IPS-20b (cell line): ENCODE measurements around the gene TBC1D23.
"Not testable (repeated sequence)": the region's sequence is repeated elsewhere in the genome, so short reads cannot be mapped to it uniquely, and the experiment has no call there.

Experiments
- H3K27ac ChIP-seq: one replicate; pipeline ENCODE4 v1.5.1; 2013; ENCODE audit warnings: low read length
- H3K27me3 ChIP-seq: 2 replicates; pipeline ENCODE4 v1.6.1; 2013; ENCODE audit warnings: mild to moderate bottlenecking, low read length, inconsistent platforms; ENCODE audit not compliant: insufficient read depth
- H3K36me3 ChIP-seq: 2 replicates; pipeline ENCODE4 v1.6.1; 2013; ENCODE audit warnings: low read depth, mild to moderate bottlenecking, inconsistent platforms, low read length, moderate library complexity; ENCODE audit not compliant: insufficient read depth
- H3K4me1 ChIP-seq: 2 replicates; pipeline ENCODE4 v1.6.1; 2013; ENCODE audit warnings: mild to moderate bottlenecking, control low read depth, inconsistent platforms, low read length, moderate library complexity; ENCODE audit not compliant: insufficient read depth
- H3K4me3 ChIP-seq: 2 replicates; pipeline ENCODE4 v1.5.1; 2013; ENCODE audit warnings: mild to moderate bottlenecking, low read length, inconsistent platforms
- H3K9ac ChIP-seq: 2 replicates; pipeline ENCODE4 v1.6.1; 2013; ENCODE audit warnings: low read depth, mild to moderate bottlenecking, inconsistent platforms, low read length, moderate library complexity
- H3K9me3 ChIP-seq: 2 replicates; pipeline ENCODE4 v1.6.1; 2013; ENCODE audit warnings: mild to moderate bottlenecking, low read depth, low read length, inconsistent platforms; ENCODE audit not compliant: insufficient read depth

Gene TBC1D23

GRCh38 chr3:100271522-100271921 is 10.7 kb downstream of the TBC1D23 start:
- no peaks in the 10 kb centered on the region for H3K36me3 ChIP-seq

GRCh38 chr3:100272797-100273611 is 12.2 kb downstream of the TBC1D23 start:
- H3K27me3 ChIP-seq, H3K27ac ChIP-seq, H3K36me3 ChIP-seq, H3K9me3 ChIP-seq, H3K4me3 ChIP-seq, H3K9ac ChIP-seq: not testable (repeated sequence)
- H3K4me1 ChIP-seq = peaks cover 15% of the 10 kb centered on the region; the same call in 1 of the 2 replicates

More at GRCh38 chr3:100271522-100271921, 10.7 kb downstream of the TBC1D23 start:
- Histone ChIP-seq H3K9ac (no peak overlapping the region), H3K4me1 (peaks cover 13% of the 10 kb centered on the region; the same call in 1 of the 2 replicates), H3K4me3 (no peak overlapping the region), H3K27me3 (no peaks in the 10 kb centered on the region), H3K27ac (no peak overlapping the region), H3K9me3 (no peaks in the 10 kb centered on the region)

- Histone ChIP-seq H3K36me3 (no peaks in the 10 kb centered on the region), H3K9ac (no peak overlapping the region), H3K4me3 (no peak overlapping the region), H3K27ac (no peak overlapping the region), H3K4me1 (peaks cover 15% of the 10 kb centered on the region; the same call in 1 of the 2 replicates), H3K27me3 (no peaks in the 10 kb centered on the region), H3K9me3 (no peaks in the 10 kb centered on the region)
Observed at GRCh38 chr3:100274361-100274760, 13.6 kb downstream of the TBC1D23 start.

- H3K4me1 ChIP-seq = peaks cover 2% of the 10 kb centered on the region; the same call in 1 of the 2 replicates
- H3K4me3 ChIP-seq = no peak overlapping the region; the same call in 1 of the 2 replicates
- H3K27me3 ChIP-seq = no peaks in the 10 kb centered on the region
- no peak overlapping the region for H3K27ac ChIP-seq
- H3K36me3 ChIP-seq = peaks cover 6% of the 10 kb centered on the region; the same call in 1 of the 2 replicates
- no peak overlapping the region for H3K9ac ChIP-seq
- H3K9me3 ChIP-seq = no peaks in the 10 kb centered on the region
Observed at GRCh38 chr3:100277255-100277800, 16.5 kb downstream of the TBC1D23 start.

GRCh38 chr3:100278910-100279309 is 18.1 kb downstream of the TBC1D23 start:
- H3K4me1 ChIP-seq = peaks cover 2% of the 10 kb centered on the region; the same call in 1 of the 2 replicates
- H3K9me3 ChIP-seq = no peaks in the 10 kb centered on the region
- no peak overlapping the region for H3K27ac ChIP-seq
- no peaks in the 10 kb centered on the region for H3K27me3 ChIP-seq
- H3K36me3 ChIP-seq = peaks cover 13% of the 10 kb centered on the region; the same call in 1 of the 2 replicates
- H3K9ac ChIP-seq = no peak overlapping the region
- H3K4me3 ChIP-seq = no peak overlapping the region

- Histone ChIP-seq H3K9ac (no peak overlapping the region), H3K36me3 (peaks cover 44% of the 10 kb centered on the region), H3K4me1 (no peaks in the 10 kb centered on the region), H3K4me3 (no peak overlapping the region), H3K9me3 (no peaks in the 10 kb centered on the region), H3K27ac (no peak overlapping the region), H3K27me3 (no peaks in the 10 kb centered on the region)
Observed at GRCh38 chr3:100288288-100288894, 27.6 kb downstream of the TBC1D23 start.

- no peak overlapping the region for H3K4me3 ChIP-seq
- no peak overlapping the region for H3K27ac ChIP-seq
- H3K27me3 ChIP-seq = no peaks in the 10 kb centered on the region
- H3K9ac ChIP-seq = no peak overlapping the region
- H3K36me3 ChIP-seq = peaks cover 44% of the 10 kb centered on the region
- H3K9me3 ChIP-seq = no peaks in the 10 kb centered on the region
- no peaks in the 10 kb centered on the region for H3K4me1 ChIP-seq
Observed at GRCh38 chr3:100289339-100289738, 28.5 kb downstream of the TBC1D23 start.

- H3K36me3 ChIP-seq = peaks cover 61% of the 10 kb centered on the region
Observed at GRCh38 chr3:100295089-100295488, 34.3 kb downstream of the TBC1D23 start.

GRCh38 chr3:100297784-100298183 is 37.0 kb downstream of the TBC1D23 start:
- peaks cover 63% of the 10 kb centered on the region for H3K36me3 ChIP-seq
- no peak overlapping the region for H3K4me3 ChIP-seq
- no peaks in the 10 kb centered on the region for H3K27me3 ChIP-seq
- H3K9ac ChIP-seq = no peak overlapping the region
- H3K27ac ChIP-seq = no peak overlapping the region
- H3K9me3 ChIP-seq = no peaks in the 10 kb centered on the region
- H3K4me1 ChIP-seq = no peaks in the 10 kb centered on the region

More at GRCh38 chr3:100295089-100295488, 34.3 kb downstream of the TBC1D23 start:
- Histone ChIP-seq H3K27me3 (no peaks in the 10 kb centered on the region), H3K9me3 (no peaks in the 10 kb centered on the region), H3K4me1 (no peaks in the 10 kb centered on the region), H3K27ac (no peak overlapping the region), H3K4me3 (no peak overlapping the region), H3K9ac (no peak overlapping the region)

GRCh38 chr3:100299016-100299415 is 38.2 kb downstream of the TBC1D23 start:
- Histone ChIP-seq H3K9me3 (no peaks in the 10 kb centered on the region), H3K27me3 (no peaks in the 10 kb centered on the region), H3K27ac (no peak overlapping the region), H3K4me1 (no peaks in the 10 kb centered on the region), H3K36me3 (peaks cover 61% of the 10 kb centered on the region), H3K9ac (no peak overlapping the region), H3K4me3 (no peak overlapping the region)

- H3K9me3 ChIP-seq = no peaks in the 10 kb centered on the region
- no peak overlapping the region for H3K27ac ChIP-seq
- peaks cover 42% of the 10 kb centered on the region for H3K36me3 ChIP-seq
- no peak overlapping the region for H3K4me3 ChIP-seq
- H3K27me3 ChIP-seq = no peaks in the 10 kb centered on the region
- H3K4me1 ChIP-seq = no peaks in the 10 kb centered on the region
- no peak overlapping the region for H3K9ac ChIP-seq
Observed at GRCh38 chr3:100306695-100307094, 45.9 kb downstream of the TBC1D23 start.
